GM21423 (cell line): ENCODE results near the gene CNPY3.

ENCODE experiments used
- ATAC-seq: cut with Tn5 transposase; IDR thresholded peaks from one replicate; pipeline ENCODE4 v1.9.1; 2021; ENCODE audit warnings: mild to moderate bottlenecking, moderate library complexity; ENCODE audit not compliant: unreplicated experiment

CNPY3 gene

GRCh38 chr6:42958125-42958524, 28.8 kb downstream of the CNPY3 start:
- no peak for ATAC-seq

DNA sequence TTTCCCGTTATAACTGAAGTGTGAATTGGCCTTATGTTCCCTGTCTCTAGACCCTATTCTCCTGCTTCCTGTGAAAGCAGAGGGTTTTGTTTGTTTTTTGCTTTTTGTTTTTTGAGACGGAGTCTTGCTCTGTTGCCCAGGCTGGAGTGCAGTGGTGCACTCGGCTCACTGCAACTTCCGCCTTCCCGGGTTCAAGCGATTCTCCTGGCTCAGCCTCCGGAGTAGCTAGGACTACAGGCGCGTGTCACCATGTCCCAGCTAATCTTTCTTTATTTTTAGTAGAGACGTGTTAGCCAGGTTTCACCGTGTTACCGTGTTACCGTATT, 30.6 kb downstream of the CNPY3 start:
- ATAC-seq, result no peak

DNA sequence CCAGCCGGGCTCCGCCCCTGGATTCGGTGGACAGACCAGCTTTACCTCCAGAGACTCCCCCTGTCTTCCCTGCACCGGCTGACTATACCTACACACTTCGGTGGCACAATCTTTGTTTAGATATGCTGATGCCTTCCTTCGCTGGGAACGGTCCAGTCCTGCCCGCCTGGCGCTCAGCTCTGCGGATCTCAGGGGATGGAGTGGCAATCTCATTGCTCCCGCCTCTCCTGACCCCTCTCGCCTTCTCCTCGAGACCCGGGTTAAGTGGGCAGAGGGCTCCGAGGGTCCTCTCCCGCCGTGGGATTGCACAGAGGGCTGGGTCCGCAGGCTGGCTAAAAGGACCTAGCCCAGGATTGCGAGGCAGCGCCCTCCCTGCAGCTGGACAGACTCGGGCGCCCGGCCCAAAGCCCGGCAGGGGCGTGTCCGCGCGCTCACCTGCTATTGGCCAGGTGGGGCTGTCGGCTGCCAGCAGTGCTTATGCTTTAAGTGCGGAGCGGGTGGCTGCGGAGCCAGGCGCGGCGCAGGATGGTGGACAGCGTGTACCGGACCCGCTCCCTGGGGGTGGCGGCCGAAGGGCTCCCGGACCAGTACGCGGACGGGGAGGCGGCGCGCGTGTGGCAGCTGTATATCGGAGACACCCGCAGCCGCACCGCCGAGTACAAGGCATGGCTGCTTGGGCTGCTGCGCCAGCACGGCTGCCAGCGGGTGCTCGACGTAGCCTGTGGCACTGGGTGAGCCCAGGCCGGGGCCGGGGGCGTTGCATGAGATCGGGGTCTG, 31.2 kb downstream of the CNPY3 start, which contains the start of gene GNMT:
Gene GNMT (plus strand): TSS at position 512 of the 777 bp plus-strand sequence. CDS start 14 bp downstream, at position 526.
- ATAC-seq, result no peak

DNA sequence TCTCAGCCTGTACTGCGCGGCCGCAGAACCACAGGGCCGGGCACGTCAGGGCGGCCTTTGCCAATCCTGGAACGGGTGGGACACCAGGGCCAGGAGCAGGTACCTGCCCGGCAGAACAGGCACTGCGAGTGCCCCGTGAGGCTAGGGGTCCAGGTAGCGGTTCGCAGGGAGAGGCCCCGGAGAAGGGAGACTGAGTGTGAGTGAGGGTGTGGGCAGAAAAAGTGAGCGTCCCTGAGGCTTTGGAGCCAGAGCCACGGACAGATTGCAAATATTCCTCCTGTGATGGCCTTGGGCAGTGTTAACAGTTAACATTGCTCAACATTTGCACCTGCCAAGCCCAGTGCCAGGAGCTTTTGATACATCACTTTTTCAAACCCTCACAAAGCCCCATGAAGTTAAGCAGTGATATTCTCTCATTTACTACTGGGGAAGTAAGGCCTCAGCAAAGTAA, 31.8 kb downstream of the CNPY3 start:
- no peak for ATAC-seq

GRCh38 chr6:42962096-42962495, 32.8 kb downstream of the CNPY3 start:
- ATAC-seq, result no peak

DNA sequence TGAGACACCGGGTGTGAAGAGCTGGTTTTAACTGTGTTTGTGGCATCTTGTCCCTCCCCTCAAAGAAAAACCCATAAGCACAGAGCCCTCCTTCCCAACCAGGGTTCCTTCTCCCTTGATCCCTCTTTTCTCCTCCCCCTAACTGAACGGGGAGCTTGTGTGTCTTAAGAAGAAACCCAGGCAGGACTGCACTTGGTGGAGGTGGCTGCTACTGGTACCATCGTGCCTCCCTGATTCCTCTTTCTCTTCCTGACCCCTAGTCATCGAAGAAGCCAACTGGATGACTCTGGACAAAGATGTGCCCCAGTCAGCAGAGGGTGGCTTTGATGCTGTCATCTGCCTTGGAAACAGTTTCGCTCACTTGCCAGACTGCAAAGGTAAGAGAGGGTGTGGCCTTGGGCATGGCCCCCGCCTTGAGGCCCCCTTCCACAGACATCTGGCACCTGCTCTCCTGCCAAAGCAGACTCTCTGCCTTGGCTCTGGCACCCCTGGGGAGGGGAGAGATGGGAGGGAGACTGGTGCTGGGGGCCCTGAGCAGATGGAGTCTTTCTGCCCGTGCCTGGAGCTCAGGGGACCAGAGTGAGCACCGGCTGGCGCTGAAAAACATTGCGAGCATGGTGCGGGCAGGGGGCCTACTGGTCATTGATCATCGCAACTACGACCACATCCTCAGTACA, 33.4 kb downstream of the CNPY3 start:
- ATAC-seq, result no peak

- no peak for ATAC-seq
These were observed 34.0 kb downstream of the CNPY3 start for GRCh38 chr6:42963179-42963854.

DNA sequence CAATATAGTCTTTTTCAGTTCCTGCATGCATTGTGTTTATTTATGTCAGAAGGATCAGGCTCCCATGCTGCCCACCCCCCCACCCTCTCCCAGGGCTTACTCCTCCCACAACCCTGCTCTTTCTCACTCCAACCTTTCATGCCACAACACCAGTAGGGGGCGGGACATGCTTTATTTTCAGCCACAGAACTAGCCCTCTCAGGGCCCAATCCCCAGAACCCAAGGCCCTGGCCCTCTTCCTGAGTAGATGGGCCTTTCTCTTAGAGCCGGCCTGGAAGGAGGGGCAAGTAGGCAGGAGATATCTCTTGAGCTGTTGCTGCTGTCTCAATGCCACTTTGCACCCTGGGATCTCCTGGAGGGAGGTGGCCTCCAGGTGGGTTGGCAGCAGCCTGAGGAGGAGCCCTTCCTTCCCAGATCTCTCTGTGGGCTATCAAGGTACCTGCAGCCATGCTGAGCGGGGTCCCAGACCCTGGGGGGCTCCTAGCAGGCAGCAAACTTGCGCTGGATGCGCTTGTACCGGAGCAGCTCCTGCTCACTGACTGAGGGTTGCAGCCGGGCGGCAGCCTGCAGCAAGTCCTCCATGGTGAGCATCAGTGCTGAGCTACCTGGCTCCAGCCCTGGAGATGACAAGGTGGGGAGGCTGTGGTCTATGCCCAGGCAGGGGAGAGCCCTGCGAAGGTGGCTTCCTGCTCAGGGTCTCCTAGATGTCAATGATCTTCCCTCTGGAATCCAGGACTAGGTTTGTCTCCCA, 34.8 kb downstream of the CNPY3 start:
- no peak for ATAC-seq

DNA sequence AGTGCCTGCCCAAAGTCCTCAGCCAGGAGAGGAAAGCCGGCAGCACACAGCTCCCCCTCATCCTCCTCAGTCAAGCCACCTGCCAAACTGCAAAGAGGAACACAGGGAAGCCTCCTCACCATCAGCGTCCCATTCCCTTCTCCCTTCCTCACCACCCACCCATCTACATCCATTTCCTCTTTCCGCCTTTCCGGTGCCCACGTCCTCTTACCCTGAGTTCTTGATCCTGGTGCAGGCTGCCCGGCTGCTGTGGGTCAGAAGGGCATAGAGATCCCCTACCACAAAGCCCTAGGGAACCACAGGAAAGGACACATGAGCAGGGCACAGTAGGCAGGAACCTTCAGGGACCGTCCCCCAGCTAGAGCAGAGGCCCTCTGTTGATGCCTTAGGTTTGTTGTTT, 37.3 kb downstream of the CNPY3 start:
- no peak for ATAC-seq

GRCh38 chr6:42967228-42967627, 37.9 kb downstream of the CNPY3 start:
- no peak for ATAC-seq

- ATAC-seq, result no peak
These were observed 38.9 kb downstream of the CNPY3 start for GRCh38 chr6:42968126-42968701.

GRCh38 chr6:42968783-42969182, 39.5 kb downstream of the CNPY3 start:
- ATAC-seq, result no peak

- no peak for ATAC-seq
These were observed 40.2 kb downstream of the CNPY3 start for GRCh38 chr6:42969431-42969830.

- no peak for ATAC-seq
These were observed 40.7 kb downstream of the CNPY3 start for GRCh38 chr6:42969934-42970333.

DNA sequence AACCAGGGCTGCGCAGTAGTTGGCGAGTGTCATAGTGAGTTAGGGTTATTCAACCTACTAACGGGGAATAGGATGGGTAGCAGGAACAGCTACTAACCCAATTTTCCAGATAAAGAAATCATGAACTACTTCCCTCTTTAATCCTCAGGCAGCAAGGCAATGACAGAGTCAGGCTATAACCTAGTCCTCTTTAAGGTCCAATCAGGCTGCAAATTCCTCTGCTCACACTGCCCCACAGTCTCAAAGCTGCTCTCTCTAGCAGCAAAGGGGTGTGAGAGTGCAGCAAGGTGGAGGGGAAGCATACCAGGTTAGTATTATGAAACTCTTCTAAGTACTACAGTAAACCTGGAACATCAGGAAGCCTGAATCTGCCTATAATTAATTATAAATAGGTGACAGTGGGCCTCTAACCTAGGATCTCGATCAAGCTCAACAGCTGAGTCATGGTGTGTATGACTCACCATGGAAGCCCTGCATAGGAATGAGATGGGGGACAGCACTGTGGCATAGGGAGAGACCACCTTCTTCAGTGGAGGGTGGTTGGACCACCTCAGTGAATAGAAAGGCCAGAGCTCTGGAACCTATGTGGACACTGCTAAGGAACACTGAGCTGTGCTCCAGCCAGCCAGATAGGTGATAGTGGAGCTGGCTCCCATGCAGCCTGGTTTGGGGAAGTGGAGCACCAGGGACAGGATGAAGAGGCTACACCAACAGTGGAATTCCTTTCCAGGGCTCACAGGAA, 41.8 kb downstream of the CNPY3 start:
- no peak for ATAC-seq

DNA sequence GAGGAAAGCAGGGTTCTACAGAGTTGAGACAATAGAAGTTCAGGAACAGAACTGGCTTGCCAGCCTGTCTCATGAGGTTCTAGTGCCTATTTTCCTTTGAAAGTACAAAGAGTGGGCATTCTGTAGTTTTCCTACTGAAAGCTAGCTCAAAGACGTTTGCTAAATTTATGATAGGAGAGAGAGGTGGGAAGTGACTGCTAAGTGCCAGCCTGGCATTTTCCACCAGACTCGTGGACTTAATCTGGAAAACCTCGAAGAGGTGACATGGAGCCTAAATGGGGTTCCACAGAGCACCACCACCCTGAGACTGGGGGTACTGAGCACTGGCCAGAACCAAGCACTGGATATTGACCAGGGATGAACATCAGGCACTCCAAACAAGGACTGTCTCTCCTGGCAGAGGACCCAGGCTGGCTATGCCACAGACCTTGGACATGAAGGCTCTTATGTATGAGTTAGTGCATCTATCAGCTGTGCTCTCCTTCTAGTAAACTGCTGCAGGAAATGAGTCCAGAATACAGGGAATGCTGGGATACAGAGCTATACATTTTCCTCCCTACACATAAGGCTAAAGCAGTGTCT, 42.6 kb downstream of the CNPY3 start:
- ATAC-seq, result no peak

DNA sequence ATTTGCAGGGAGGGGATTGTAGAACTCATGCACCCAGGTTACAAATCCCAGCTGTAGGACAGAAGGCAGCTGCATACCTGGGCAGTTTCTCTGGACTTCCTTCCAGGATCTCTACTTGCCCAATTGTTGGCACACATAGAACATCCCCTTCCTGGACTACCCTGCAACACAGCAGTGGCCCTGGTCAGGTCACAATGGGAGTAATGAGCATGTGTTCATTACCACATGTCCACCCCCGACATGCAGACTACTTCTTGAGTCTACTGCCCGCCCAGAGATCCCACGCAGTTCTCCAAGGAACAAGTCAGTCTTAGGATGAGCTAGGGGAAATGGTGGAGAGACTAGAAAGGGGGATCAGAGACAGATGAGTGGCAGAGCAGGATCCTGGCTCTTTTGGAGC, 44.6 kb downstream of the CNPY3 start:
- no peak for ATAC-seq

DNA sequence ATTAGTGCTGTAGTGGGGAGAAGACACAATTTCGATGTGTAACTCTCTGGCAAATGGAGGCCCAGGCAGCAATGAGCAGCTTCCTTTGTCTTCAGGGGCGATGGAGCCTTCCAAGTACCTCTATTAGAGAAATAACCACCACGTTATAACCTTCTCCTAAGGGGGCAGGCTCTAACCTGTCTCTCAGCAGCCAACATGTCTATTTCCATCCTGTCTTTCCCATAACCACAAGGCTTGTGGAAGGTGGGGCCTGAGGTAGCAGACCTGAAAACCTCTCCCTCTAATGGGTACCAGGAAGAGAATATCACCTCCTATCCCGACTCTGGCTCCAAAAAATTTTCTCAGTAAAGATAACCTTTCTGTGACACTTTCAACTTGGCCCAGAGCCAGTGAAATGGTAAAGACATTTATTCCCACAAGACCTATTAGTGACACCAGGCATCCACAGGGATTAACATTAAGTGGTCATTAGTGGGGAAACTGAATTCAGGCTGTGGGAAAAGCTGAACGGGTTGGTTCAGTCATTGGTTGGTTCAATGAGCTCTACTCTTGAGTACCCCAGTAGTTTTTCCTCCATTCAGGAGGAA, 45.7 kb downstream of the CNPY3 start:
- no peak for ATAC-seq

- no peak for ATAC-seq
These were observed 49.2 kb downstream of the CNPY3 start for GRCh38 chr6:42978487-42978838.
